HepG2 (cell line): ENCODE results near the gene PSRC1. TPM values are rescaled to one million over a fixed set of nuclear protein-coding genes. Genes with fewer than 3 reads are reported as not detected.

ENCODE experiments used
- ATAC-seq: fragments of 200-7000 bp; cut with Tn5 transposase; 3 replicates; pipeline ENCODE4 v1.9.1; 2020; ENCODE audit warnings: mild to moderate bottlenecking, moderate library complexity
- BruUV-seq: library from RNA; stranded (reverse); fragments of 400-500 nt; replicated peaks from 2 replicates; lab custom pipeline; 2021; lab: Mats Ljungman, UMichigan
- CTCF ChIA-PET: fragments of 300-600 bp; formaldehyde crosslinking; extraction: SDS; loops from one replicate; lab custom pipeline; 2021; ENCODE audit warnings: low total read pairs, inconsistent platforms, low intra/inter-chr PET ratio; lab: Yijun Ruan, JAX
- POLR2A ChIA-PET: fragments of 350-600 bp; sonication (Branson Sonifier 250); formaldehyde crosslinking; loops from one replicate; lab custom pipeline; 2020; ENCODE audit warnings: antibody characterized with exemption, inconsistent platforms; lab: Yijun Ruan, JAX
- DNase-seq: peaks from one replicate; pipeline ENCODE4 v3.0.0-alpha.2; 2015; ENCODE audit warnings: low spot score
- FAIRE-seq: peaks from 3 replicates; lab custom pipeline; 2011; peaks lifted over from hg19 to GRCh38; lab: Jason Lieb, UNC
- H2AFZ ChIP-seq: one replicate; pipeline ENCODE4 v1.6.1; 2011; ENCODE audit warnings: low read length, inconsistent platforms
- H3K27ac ChIP-seq: fragments of 300-600 bp; 3 replicates; pipeline ENCODE4 v1.8.0; 2011; ENCODE audit warnings: mixed run types, mild to moderate bottlenecking, mixed read lengths, low read length, inconsistent platforms; ENCODE audit not compliant: insufficient read depth; ENCODE audit errors: extremely low read length
- H3K27me3 ChIP-seq, 2 experiments: fragments of 200-600 bp in 1 of 2; 2 replicates in 1 of 2; 3 replicates in 1 of 2; pipeline versions ENCODE4 v1.6.0 to v1.8.0; 2011; ENCODE audit warnings: low read length in 2 of 2, mild to moderate bottlenecking in 2 of 2, moderate library complexity in 2 of 2, inconsistent platforms in 1 of 2; ENCODE audit not compliant: insufficient read depth in 2 of 2, control insufficient read depth in 1 of 2
- H3K36me3 ChIP-seq, 2 experiments: fragments of 200-600 bp in 1 of 2; replicated peaks in 1 of 2; 2 replicates in 1 of 2; 3 replicates in 1 of 2; pipeline versions ENCODE4 v1.5.1 to v1.8.0; 2011; ENCODE audit warnings: low read length in 2 of 2, inconsistent platforms in 1 of 2; ENCODE audit not compliant: insufficient read depth in 2 of 2, control insufficient read depth in 1 of 2
- H3K4me1 ChIP-seq: 2 replicates; pipeline ENCODE4 v1.5.1; 2012; ENCODE audit warnings: low read length, inconsistent platforms; ENCODE audit not compliant: insufficient read depth
- H3K4me2 ChIP-seq: 2 replicates; pipeline ENCODE4 v1.6.0; 2011; ENCODE audit warnings: low read depth, low read length, inconsistent platforms
- H3K4me3 ChIP-seq, 3 experiments: fragments of 200-600 bp in 1 of 3; sonication (generic), shearing (Covaris generic) in 1 of 3; replicated peaks in 1 of 3; 2 replicates each; pipeline ENCODE4 v1.5.1; 2011 to 2016; ENCODE audit warnings: low read length in 3 of 3, inconsistent platforms in 2 of 3, low read depth in 2 of 3, mild to moderate bottlenecking in 2 of 3, control low read depth in 1 of 3, mixed read lengths in 1 of 3; ENCODE audit not compliant: insufficient read depth in 1 of 3
- H3K79me2 ChIP-seq: one replicate; pipeline ENCODE4 v1.6.1; 2011; ENCODE audit warnings: low read length, inconsistent platforms; ENCODE audit not compliant: insufficient read depth
- H3K9ac ChIP-seq: 2 replicates; pipeline ENCODE4 v1.6.0; 2011; ENCODE audit warnings: mild to moderate bottlenecking, low read depth, low read length, inconsistent platforms; ENCODE audit not compliant: insufficient read depth
- H3K9me3 ChIP-seq: 2 replicates; pipeline ENCODE4 v1.5.1; 2012; ENCODE audit warnings: mild to moderate bottlenecking, low read length
- H4K20me1 ChIP-seq: 2 replicates; pipeline ENCODE4 v1.6.0; 2011; ENCODE audit warnings: inconsistent platforms, mild to moderate bottlenecking, low read length, moderate library complexity; ENCODE audit not compliant: insufficient read depth
- ARHGAP35 ChIP-seq: sonication (generic); formaldehyde crosslinking; IDR thresholded peaks from 2 replicates; pipeline ENCODE4 v1.9.0; 2022; ENCODE audit warnings: mild to moderate bottlenecking, inconsistent platforms, moderate library complexity, missing genetic modification reagents, borderline replicate concordance
- ATM ChIP-seq: fragments of 450-650 bp; IDR thresholded peaks from 2 replicates; pipeline ENCODE4 v1.7.1; 2017; ENCODE audit warnings: mild to moderate bottlenecking, borderline replicate concordance
- IKZF4 ChIP-seq: sonication (generic); formaldehyde crosslinking; IDR thresholded peaks from 2 replicates; pipeline ENCODE4 v1.5.1; 2020; ENCODE audit warnings: borderline replicate concordance, mild to moderate bottlenecking, low read depth, missing genetic modification reagents; ENCODE audit errors: not compliant biosample characterization
- MLLT10 ChIP-seq: sonication (generic); formaldehyde crosslinking; IDR thresholded peaks from 2 replicates; pipeline ENCODE4 v1.4.0; 2020; ENCODE audit warnings: missing genetic modification reagents
- RBM22 ChIP-seq: fragments of 200-400 bp; formaldehyde crosslinking; optimal IDR thresholded peaks from 2 replicates; pipeline ENCODE3; 2017; ENCODE audit warnings: mild to moderate bottlenecking, low read length, moderate library complexity
- SNRNP70 ChIP-seq: fragments of 200-400 bp; formaldehyde crosslinking; IDR thresholded peaks from 2 replicates; pipeline ENCODE4 v1.6.1; 2017; ENCODE audit warnings: mild to moderate bottlenecking, low read depth, low read length, moderate library complexity
- TBX2 ChIP-seq: sonication (generic); formaldehyde crosslinking; IDR thresholded peaks from 2 replicates; pipeline ENCODE4 v1.5.0; 2020; ENCODE audit warnings: missing genetic modification reagents, mild to moderate bottlenecking, borderline replicate concordance
- TCF7 ChIP-seq: sonication (generic); IDR thresholded peaks from 2 replicates; pipeline ENCODE4 v1.6.1; 2016; ENCODE audit warnings: antibody characterized with exemption, low read depth
- ZFP37 ChIP-seq: sonication (generic); formaldehyde crosslinking; IDR thresholded peaks from 2 replicates; pipeline ENCODE4 v1.4.0; 2020; ENCODE audit warnings: missing genetic modification reagents, borderline replicate concordance
- ZNF577 ChIP-seq: sonication (generic); formaldehyde crosslinking; IDR thresholded peaks from 2 replicates; pipeline ENCODE4 v1.4.0; 2020; ENCODE audit warnings: mild to moderate bottlenecking, low read depth, missing genetic modification reagents, borderline replicate concordance
- ZNF816 ChIP-seq: sonication (generic); formaldehyde crosslinking; IDR thresholded peaks from 2 replicates; pipeline ENCODE4 v1.8.0; 2022; ENCODE audit warnings: missing genetic modification reagents, mild to moderate bottlenecking, borderline replicate concordance
- ZNF879 ChIP-seq: sonication (generic); formaldehyde crosslinking; IDR thresholded peaks from 2 replicates; pipeline ENCODE4 v1.8.1; 2023; ENCODE audit warnings: missing genetic modification reagents
- ZNF883 ChIP-seq: sonication (generic); formaldehyde crosslinking; IDR thresholded peaks from 2 replicates; pipeline ENCODE4 v1.5.1; 2020; ENCODE audit warnings: mild to moderate bottlenecking, missing genetic modification reagents; ENCODE audit errors: not compliant biosample characterization
- WGBS: methylation state at CpG from one replicate; pipeline ENCODE4 v1.1.6; 2017; ENCODE audit warnings: low lambda C conversion rate; 5-methylcytosine and 5-hydroxymethylcytosine counted together
- in situ Hi-C: cut with HindIII; loops from 2 replicates; pipeline ENCODE4 v1.10.0; 2017; ENCODE audit warnings: low pct_unique_long_range_greater_than_20kb; ENCODE audit not compliant: extremely low pct_ligation_motif_present
- intact Hi-C: fragments of 100-400 bp; cut with micrococcal nuclease; formaldehyde crosslinking; loops from one replicate; pipeline ENCODE4 v1.10.0; 2022; ENCODE audit not compliant: unreplicated experiment
- polyA plus RNA-seq, 8 experiments: library from polyadenylated mRNA; depleted of rRNA in 3 of 8; stranded (reverse) in 7 of 8; unstranded in 1 of 8; fragments of >200 nt; fragmentation: Illumina TruSeq in 4 of 8; extraction: Trizol in 4 of 8; gene quantifications; 2 replicates each; pipeline versions ENCODE4 v1.2.1 to v1.2.3, GENCODE V29; 2011 to 2016; ENCODE audit warnings: low read depth in 4 of 8, missing spikeins in 1 of 8, mixed read lengths in 1 of 8; ENCODE audit not compliant: insufficient read depth in 1 of 8
- total RNA-seq, 5 experiments: library from RNA; depleted of rRNA; stranded (reverse); fragments of >200 nt; fragmentation: Illumina TruSeq; extraction: Trizol; gene quantifications; 2 replicates each; pipeline ENCODE4 v1.2.3, GENCODE V29; 2016; ENCODE audit warnings: low read depth in 1 of 5
- TF ChIP-seq, protein P1 (sequence below): IDR thresholded peaks from 2 replicates; pipeline ENCODE4 v1.4.0; 2020; ENCODE audit warnings: mild to moderate bottlenecking, missing genetic modification reagents
- TF ChIP-seq, protein P2 (sequence below): sonication (generic); formaldehyde crosslinking; IDR thresholded peaks from 2 replicates; pipeline ENCODE4 v1.5.1; 2020; ENCODE audit warnings: missing genetic modification reagents, mild to moderate bottlenecking, borderline replicate concordance

Gene PSRC1
- total and polyA plus RNA-seq, 2 of the 13 experiments (the other 11 are each of a cell fraction or from before 2014, with no cell fraction given), result 28.6 to 30.3 TPM

DNA sequence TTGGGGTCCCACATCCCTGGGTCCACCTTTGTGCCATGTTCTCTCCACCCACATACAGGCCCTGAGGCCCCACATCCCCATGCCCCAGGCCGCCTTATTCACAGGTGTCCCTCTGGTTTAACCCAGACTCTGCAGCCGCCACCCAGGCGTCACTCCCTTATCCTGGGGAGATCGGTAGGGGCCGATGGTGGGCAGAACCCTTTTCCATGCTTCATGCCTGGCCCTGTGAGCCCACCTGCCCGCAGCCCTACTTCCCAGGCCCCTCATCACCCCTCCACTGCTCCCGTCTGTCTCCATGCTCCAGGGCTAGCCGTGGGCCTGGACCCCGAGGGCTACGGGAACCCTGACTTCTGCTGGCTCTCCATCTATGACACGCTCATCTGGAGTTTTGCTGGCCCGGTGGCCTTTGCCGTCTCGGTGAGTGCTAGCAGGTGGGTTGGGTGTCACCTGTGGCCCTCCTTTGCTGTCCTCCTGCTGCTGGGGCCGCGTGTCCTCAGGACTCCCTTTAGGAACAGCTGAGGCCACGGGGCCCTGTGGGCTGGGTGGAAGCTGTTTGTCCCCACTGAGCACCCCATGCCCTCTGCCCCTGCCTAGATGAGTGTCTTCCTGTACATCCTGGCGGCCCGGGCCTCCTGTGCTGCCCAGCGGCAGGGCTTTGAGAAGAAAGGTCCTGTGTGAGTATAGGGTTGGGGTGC lies 12.2 kb downstream of the PSRC1 start:
- no peak overlapping the region for H2AFZ ChIP-seq
- no peaks in the 10 kb centered on the region for H3K79me2 ChIP-seq
- no peak overlapping the region for H3K9ac ChIP-seq
- H3K9me3 ChIP-seq, result no peaks in the 10 kb centered on the region
- no peaks in the 10 kb centered on the region for H4K20me1 ChIP-seq
- intact Hi-C loops, result loop anchor here (10.0 kb wide), 1 partner anchor 74 kb away; no protein-coding TSS in a partner anchor
- H3K27me3 ChIP-seq, result no peaks in the 10 kb centered on the region
- FAIRE-seq, result no peak
- CTCF ChIA-PET, result no interaction called here
- TF ChIP-seq SNRNP70 (no peak), IKZF4 (no peak), ZFP37 (no peak), TBX2 (CRISPR knock-in tag) (no peak), ZNF816 (no peak), ATM (no peak), MLLT10 (CRISPR knock-in tag) (no peak), ZNF879 (no peak), TCF7 (no peak), ZNF883 (CRISPR knock-in tag) (no peak), ZNF577 (CRISPR knock-in tag) (no peak), RBM22 (no peak), ARHGAP35 (CRISPR knock-in tag) (no peak)
- TF ChIP-seq, protein P1, sequence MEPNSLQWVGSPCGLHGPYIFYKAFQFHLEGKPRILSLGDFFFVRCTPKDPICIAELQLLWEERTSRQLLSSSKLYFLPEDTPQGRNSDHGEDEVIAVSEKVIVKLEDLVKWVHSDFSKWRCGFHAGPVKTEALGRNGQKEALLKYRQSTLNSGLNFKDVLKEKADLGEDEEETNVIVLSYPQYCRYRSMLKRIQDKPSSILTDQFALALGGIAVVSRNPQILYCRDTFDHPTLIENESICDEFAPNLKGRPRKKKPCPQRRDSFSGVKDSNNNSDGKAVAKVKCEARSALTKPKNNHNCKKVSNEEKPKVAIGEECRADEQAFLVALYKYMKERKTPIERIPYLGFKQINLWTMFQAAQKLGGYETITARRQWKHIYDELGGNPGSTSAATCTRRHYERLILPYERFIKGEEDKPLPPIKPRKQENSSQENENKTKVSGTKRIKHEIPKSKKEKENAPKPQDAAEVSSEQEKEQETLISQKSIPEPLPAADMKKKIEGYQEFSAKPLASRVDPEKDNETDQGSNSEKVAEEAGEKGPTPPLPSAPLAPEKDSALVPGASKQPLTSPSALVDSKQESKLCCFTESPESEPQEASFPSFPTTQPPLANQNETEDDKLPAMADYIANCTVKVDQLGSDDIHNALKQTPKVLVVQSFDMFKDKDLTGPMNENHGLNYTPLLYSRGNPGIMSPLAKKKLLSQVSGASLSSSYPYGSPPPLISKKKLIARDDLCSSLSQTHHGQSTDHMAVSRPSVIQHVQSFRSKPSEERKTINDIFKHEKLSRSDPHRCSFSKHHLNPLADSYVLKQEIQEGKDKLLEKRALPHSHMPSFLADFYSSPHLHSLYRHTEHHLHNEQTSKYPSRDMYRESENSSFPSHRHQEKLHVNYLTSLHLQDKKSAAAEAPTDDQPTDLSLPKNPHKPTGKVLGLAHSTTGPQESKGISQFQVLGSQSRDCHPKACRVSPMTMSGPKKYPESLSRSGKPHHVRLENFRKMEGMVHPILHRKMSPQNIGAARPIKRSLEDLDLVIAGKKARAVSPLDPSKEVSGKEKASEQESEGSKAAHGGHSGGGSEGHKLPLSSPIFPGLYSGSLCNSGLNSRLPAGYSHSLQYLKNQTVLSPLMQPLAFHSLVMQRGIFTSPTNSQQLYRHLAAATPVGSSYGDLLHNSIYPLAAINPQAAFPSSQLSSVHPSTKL (CRISPR knock-in tag), result no peak
- TF ChIP-seq, protein P2, sequence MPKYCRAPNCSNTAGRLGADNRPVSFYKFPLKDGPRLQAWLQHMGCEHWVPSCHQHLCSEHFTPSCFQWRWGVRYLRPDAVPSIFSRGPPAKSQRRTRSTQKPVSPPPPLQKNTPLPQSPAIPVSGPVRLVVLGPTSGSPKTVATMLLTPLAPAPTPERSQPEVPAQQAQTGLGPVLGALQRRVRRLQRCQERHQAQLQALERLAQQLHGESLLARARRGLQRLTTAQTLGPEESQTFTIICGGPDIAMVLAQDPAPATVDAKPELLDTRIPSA, result no peak
- 0 out of 5 replicates have a peak, but pooled peaks cover 2% of the 10 kb centered on the region in 2 experiments for H3K36me3 ChIP-seq
- no peak overlapping the region for H3K27ac ChIP-seq
- DNase-seq, result no peak
- 95% methylated on average over 14 of the region's 20 CpGs for WGBS
- POLR2A ChIA-PET, result no interaction called here
- in situ Hi-C loops, result loop anchor here (5.0 kb wide), 1 partner anchor 52 kb away; no protein-coding TSS in a partner anchor
- BruUV-seq, result no TSS peak
- no peak overlapping the region for H3K4me3 ChIP-seq
- H3K4me1 ChIP-seq, result peaks cover 34% of the 10 kb centered on the region
- no peak for ATAC-seq
- H3K4me2 ChIP-seq, result no peak overlapping the region
